GM11168 (cell line): ENCODE data around the gene MARCKS.

Experiments used
- in situ Hi-C: fragments of 300-500 bp; cut with MboI; formaldehyde crosslinking; loops from one replicate; pipeline ENCODE4 v1.12.0; 2022; ENCODE audit warnings: low sequenced_read_pairs; ENCODE audit not compliant: unreplicated experiment

The MARCKS gene

GRCh38 chr6:113856625-113857555 lies at the start of gene MARCKS:
MARCKS (plus strand) TSS chr6:113857345; CDS start chr6:113857746, 401 bp downstream.
- in situ Hi-C loops: loop anchor here (5.0 kb wide), 1 partner anchor 225 kb away; no protein-coding TSS in a partner anchor

GRCh38 chr6:113809826-113810225 lies 47.3 kb upstream of the MARCKS start:
- in situ Hi-C loops: no loop called here

GRCh38 chr6:113813142-113813541 lies 44.0 kb upstream of the MARCKS start:
- in situ Hi-C loops: no loop called here

- in situ Hi-C loops: no loop called here
These were observed 38.6 kb upstream of the MARCKS start for GRCh38 chr6:113818578-113818977.

GRCh38 chr6:113819169-113819830 lies 37.8 kb upstream of the MARCKS start:
- in situ Hi-C loops: no loop called here

- in situ Hi-C loops: no loop called here
These were observed 36.4 kb upstream of the MARCKS start for GRCh38 chr6:113820761-113821160.

GRCh38 chr6:113821445-113821844 lies 35.7 kb upstream of the MARCKS start:
- in situ Hi-C loops: no loop called here

GRCh38 chr6:113823916-113824315 lies 33.2 kb upstream of the MARCKS start:
- in situ Hi-C loops: no loop called here

GRCh38 chr6:113824411-113824810 lies 32.7 kb upstream of the MARCKS start:
- in situ Hi-C loops: no loop called here

GRCh38 chr6:113824866-113825265 lies 32.3 kb upstream of the MARCKS start:
- in situ Hi-C loops: no loop called here

GRCh38 chr6:113825781-113826180 lies 31.4 kb upstream of the MARCKS start:
- in situ Hi-C loops: no loop called here

GRCh38 chr6:113828984-113829695 lies 28.0 kb upstream of the MARCKS start:
- in situ Hi-C loops: no loop called here

- in situ Hi-C loops: no loop called here
These were observed 27.5 kb upstream of the MARCKS start for GRCh38 chr6:113829696-113830045.

GRCh38 chr6:113830140-113830539 lies 27.0 kb upstream of the MARCKS start:
- in situ Hi-C loops: no loop called here

GRCh38 chr6:113833537-113833936 lies 23.6 kb upstream of the MARCKS start:
- in situ Hi-C loops: no loop called here

GRCh38 chr6:113837170-113837569 lies 20.0 kb upstream of the MARCKS start:
- in situ Hi-C loops: no loop called here

- in situ Hi-C loops: no loop called here
These were observed 15.0 kb upstream of the MARCKS start for GRCh38 chr6:113842165-113842564.

GRCh38 chr6:113843500-113844073 lies 13.6 kb upstream of the MARCKS start:
- in situ Hi-C loops: no loop called here

- in situ Hi-C loops: no loop called here
These were observed 10.6 kb upstream of the MARCKS start for GRCh38 chr6:113846577-113846976.

GRCh38 chr6:113847447-113847846 lies 9.7 kb upstream of the MARCKS start:
- in situ Hi-C loops: no loop called here
